AG10803 (cell line): ENCODE measurements around the gene MRPL14.

Experiments
- DNase-seq: peaks from one replicate; pipeline ENCODE4 v3.0.0; 2010; ENCODE audit warnings: low read depth
- H3K4me3 ChIP-seq: 2 replicates; pipeline ENCODE4 v1.5.1; 2011; ENCODE audit warnings: mild to moderate bottlenecking, low read length, control low read depth
- TF ChIP-seq, protein P1 (sequence below): conservative IDR thresholded peaks from 2 replicates; pipeline ENCODE4 v1.5.1; 2011; ENCODE audit warnings: mild to moderate bottlenecking, low read length, control low read depth, inconsistent platforms

The MRPL14 gene

DNA sequence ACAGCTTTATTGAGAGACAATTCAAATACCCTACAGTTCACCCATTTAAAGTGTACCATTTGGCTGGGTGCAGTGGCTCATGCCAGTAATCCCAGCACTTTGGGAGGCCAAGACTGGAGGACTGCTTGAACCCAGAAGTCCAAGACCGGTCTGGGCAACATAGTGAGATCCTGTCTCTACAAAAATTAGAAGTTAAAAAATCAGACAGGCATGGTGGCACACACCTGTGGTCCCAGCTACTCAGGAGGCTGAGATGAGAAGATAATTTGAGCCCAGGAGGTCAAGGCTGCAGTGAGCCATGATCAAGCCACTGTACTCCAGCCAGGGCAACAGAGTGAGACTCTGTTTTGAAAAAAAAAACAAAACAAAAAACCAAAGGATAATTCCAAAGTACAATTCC is 40.3 kb upstream of the MRPL14 start:
- TF ChIP-seq, protein P1, sequence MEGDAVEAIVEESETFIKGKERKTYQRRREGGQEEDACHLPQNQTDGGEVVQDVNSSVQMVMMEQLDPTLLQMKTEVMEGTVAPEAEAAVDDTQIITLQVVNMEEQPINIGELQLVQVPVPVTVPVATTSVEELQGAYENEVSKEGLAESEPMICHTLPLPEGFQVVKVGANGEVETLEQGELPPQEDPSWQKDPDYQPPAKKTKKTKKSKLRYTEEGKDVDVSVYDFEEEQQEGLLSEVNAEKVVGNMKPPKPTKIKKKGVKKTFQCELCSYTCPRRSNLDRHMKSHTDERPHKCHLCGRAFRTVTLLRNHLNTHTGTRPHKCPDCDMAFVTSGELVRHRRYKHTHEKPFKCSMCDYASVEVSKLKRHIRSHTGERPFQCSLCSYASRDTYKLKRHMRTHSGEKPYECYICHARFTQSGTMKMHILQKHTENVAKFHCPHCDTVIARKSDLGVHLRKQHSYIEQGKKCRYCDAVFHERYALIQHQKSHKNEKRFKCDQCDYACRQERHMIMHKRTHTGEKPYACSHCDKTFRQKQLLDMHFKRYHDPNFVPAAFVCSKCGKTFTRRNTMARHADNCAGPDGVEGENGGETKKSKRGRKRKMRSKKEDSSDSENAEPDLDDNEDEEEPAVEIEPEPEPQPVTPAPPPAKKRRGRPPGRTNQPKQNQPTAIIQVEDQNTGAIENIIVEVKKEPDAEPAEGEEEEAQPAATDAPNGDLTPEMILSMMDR: no peak
- no peak for DNase-seq

DNA sequence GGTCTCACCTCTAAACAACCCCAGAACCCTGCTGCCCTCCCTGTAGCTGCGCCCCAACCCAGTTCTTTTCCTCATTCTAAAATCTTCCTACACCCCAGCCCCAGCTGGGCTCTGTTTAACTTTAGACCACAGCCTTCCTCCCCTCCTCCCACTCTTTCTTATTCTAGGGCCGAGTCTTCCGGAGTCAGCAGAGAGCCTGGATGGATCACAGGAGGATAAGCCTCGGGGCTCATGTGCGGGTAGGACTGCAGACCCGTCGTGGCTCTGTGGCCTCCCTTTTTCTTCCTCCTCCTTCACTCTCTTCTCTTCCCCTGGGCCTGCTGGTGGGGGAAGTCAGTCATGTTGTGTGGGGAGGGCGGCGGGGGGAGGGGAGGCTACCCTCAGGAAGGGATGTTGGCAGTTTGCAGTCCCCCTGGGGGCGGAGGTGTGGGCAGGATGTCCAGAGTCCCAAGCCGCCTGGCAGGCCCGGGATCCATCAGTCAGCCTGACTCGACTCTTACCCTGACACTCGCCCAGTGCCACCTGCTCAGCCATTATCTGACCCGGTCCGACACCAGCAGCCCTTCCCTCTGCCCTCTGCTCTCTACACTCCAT is 39.4 kb upstream of the MRPL14 start:
- TF ChIP-seq, protein P1: no peak
- DNase-seq: no peak
- no peak overlapping the region for H3K4me3 ChIP-seq

More for the DNA sequence above, 40.3 kb upstream of the MRPL14 start:
- no peak overlapping the region for H3K4me3 ChIP-seq

DNA sequence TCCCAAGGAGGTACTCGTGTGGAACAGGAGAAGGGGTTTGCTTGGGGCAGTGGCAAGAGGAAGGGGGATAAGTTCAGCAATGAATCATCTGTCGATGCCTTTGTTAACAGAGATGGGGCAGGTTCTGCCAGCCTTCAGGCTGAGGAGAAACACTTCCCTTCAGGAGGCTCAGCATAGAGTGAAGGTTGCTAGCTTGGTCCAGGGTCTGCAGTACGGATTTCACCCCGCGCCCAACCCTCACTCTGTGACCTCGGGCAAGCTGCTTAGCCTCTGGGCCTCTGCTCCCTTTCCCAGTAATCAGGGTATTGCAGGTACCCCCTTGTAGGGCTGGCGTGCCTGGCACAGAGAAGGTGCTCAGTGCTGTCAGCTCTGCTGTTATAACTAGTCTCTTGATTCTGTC is 38.9 kb upstream of the MRPL14 start:
- TF ChIP-seq, protein P1: no peak
- no peak overlapping the region for H3K4me3 ChIP-seq
- DNase-seq: no peak

DNA sequence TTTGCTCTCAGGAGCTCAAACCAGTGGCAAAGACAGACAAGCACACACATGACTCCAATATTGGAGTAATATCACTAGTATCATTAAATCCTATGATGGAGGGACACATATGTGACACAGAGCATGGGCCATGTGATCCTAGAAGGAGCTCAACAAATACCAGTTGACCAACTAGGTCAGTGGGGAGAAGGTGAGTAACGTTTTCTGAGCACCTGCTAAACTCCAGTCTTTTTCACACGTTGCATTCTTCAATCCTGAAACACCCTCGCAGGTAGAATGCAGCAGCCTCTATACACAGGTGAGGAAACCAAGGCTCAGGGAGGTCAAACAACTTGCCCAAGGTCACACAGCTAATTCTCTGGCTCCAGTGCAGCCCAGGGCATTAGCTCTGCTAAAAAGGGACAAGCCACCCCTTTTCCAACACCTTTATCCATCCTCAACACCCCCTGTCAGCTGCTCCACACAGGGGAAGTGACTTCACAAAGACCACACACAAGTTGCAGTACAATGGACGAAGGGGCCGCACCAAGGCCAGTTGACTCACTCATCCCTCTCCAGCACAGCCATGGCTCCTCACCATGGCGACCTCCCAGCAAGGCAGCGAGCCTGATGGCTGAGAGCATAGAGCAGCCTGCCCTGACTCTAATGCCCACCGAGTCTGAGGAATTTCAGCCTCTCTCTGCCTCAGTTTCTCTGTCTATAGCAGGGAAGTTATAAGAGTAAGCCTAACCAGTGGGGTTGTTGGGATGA is 35.8 kb upstream of the MRPL14 start:
- TF ChIP-seq, protein P1: no peak
- H3K4me3 ChIP-seq: no peak overlapping the region
- DNase-seq: no peak

DNA sequence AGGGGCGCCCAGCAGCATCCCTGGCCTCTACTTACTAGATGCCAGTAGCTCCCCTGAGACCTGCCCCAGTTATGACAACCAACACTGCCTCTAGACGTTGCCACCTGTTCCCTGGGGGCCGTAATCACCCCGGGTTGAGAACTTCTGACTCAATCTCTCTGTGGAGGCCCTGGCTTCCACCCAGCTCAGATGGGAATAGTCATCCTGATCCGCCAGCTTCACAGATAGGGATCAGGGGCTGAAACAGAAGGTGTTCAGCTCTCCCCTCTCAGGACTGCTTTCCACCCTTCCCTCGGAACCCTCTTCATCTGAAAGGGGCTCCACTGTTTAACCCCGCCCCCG is 34.7 kb upstream of the MRPL14 start:
- TF ChIP-seq, protein P1: no peak
- DNase-seq: peak; percentile 33
- no peak overlapping the region for H3K4me3 ChIP-seq

DNA sequence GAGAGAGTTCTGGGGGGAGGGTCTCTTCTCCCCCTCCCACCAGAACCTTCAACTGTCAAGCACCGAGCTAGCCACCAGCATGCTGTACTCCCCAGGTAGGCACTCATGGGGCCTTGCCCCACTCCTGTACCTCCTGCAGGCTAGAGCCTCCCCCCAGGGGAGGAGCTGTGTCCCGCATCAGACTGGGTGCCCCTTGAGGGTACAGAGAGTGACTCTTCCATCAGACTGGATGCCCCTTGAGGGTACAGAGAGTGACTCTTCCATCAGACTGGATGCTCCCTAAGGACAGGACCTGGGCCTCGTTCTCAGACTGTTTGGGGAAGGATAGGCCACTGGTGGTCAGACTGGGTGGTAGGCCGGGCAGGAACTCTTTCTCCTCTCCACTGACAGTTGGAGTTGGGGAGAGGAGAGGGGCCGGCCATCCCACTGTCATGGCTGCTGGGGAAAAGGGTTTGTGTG is 31.5 kb upstream of the MRPL14 start, which contains the start of gene CAPN11:
Gene CAPN11, plus strand, starts transcription at position 51 of the 459 bp plus-strand sequence. Its CDS starts 29 bp downstream, at position 80.
- DNase-seq: no peak
- TF ChIP-seq, protein P1: no peak
- no peak within 1 kb of the TSS for H3K4me3 ChIP-seq

DNA sequence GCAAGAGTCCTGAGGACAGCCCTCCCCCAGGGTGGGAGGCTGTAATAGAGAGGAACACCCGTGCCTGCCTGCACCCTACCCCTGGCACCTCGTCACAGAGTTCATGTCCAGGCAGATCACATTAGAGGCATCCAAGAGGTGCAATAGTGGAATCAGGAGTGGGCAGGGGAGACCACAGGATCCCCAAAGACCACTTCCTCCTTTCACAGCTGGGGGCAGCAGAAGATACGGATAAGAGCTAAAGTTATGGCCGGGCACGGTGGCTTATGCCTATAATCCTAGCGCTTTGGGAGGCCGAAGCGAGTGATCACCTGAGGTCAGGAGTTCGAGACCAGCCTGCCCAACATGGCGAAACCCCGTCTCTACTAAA is 29.9 kb upstream of the MRPL14 start:
- no peak for DNase-seq
- no peak overlapping the region for H3K4me3 ChIP-seq
- TF ChIP-seq, protein P1: no peak
